Dermis microvascular lymphatic vessel endothelial cell (primary cell): ENCODE data around the gene XRCC6. TPM values are rescaled to one million over a fixed set of nuclear protein-coding genes. Genes with fewer than 3 reads are reported as not detected.
"Not testable (repeated sequence)": the region's sequence is repeated elsewhere in the genome, so short reads cannot be mapped to it uniquely, and the experiment has no call there.

Source experiments
- DNase-seq, 2 donors: peaks; one replicate each; pipeline versions ENCODE4 v3.0.0 to v3.0.0-alpha.2; 2010; ENCODE audit warnings: low read depth in 2 of 2
- total RNA-seq: library from RNA; depleted of rRNA; stranded (reverse); fragments of >200 nt; gene quantifications from 2 replicates; pipeline ENCODE4 v1.2.1, GENCODE V29; 2014

The XRCC6 gene
- total RNA-seq: 286 and 375 TPM in 2 replicates

DNA sequence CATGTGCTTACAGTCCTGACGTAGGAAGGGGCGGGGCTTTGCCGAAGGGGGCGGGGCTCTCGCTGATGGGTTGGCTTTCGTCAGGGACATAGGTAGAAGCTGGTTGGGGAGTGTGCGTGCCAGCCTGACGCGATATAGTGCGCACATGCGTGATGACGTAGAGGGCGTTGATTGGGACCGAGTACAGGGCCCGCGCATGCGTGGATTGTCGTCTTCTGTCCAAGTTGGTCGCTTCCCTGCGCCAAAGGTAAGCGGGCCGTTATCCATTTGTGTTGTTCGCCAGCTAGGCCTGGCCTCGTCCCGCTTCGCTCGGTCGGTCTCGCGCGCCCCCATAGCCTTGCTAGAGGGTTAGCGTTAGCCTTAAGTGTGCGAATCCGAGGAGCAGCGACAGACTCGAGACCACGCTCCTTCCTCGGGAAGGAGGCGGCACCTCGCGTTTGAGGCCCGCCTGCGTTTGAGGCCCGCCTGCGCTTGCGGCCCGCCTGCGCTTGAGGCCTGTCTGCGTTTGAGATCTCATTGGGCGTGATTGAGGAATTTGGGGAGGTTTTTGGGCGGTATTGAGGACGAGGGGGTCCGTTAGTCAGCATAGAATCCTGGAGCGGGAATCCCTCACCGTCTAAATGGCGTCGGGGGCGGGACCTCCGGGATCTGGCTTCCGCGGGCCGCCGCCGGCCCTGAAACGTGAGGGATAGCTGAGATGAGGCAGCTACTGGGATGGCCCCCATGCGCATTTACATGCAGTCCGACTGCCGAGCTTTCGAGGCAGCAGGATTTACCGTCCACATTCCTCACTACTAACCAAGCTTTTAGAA lies at the start of gene XRCC6:
TSS of gene XRCC6 (plus strand) at position 197 of the 812 bp plus-strand sequence. CDS start 710 bp downstream, outside the sequence.
- peak; percentile 99 to 100 for DNase-seq

- DNase-seq: no peak
Measured at GRCh38 chr22:41571786-41572185, 49.3 kb upstream of the XRCC6 start.

DNA sequence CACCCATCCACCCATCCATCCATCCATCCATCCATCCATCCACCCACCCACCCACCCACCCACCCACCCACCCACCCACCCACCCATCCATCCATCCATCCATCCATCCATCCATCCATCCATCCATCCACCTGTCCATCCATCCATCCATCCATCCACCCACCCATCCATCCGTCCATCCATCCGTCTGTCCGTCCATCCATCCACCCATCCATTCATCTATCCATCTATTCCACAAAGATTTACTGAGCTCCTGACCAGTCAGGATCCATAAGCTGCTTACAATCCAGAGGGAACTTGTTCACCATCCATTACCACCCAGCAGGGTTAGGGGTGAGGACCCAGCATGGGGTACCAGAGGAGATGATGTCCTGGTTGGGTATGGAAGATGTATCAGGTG lies 48.8 kb upstream of the XRCC6 start:
- not testable (repeated sequence) for DNase-seq

DNA sequence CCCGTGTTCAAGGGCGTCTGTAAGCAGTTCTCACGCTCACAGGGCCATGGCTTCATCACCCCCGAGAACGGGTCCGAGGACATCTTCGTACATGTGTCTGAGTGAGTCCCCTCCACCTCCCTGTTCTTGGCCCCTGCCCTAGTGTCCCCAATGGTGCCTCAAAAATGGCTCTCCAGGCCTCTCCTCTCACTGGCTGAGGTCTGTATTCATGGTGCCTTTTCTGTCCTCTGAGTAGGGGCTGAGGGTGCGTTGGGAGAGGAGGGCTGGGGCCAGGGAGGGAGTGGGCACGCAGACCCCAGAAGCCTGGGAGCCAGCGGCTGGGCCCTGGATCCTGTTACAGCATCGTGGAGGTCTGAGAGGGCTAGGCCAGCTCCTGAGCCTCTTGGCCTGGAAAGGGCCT lies 47.4 kb upstream of the XRCC6 start:
- no peak for DNase-seq

- DNase-seq: no peak
Measured at GRCh38 chr22:41574847-41575381, 46.2 kb upstream of the XRCC6 start.

GRCh38 chr22:41575533-41575932 lies 45.6 kb upstream of the XRCC6 start:
- DNase-seq: no peak

DNA sequence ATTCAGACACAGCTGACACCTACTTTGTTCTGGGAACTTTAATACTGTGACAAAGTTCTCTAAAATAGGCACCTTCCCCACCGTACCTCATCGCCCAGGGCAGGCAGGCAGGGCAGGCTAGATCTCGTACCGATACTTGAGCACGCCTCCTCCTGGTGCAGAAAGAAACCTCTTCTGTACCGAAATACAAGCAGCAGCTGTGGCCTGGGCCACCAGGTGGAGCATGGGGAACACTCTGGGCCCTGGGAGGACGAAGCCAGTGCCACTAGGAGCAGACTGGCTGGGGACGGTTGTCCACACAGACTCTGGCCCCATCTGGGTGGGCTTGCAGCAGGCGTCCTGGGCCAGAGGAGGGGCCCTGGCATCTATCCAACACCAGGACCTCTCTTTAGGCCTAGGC lies 44.2 kb upstream of the XRCC6 start:
- peak in 1 of 2 donors; percentile 54 for DNase-seq

- no peak for DNase-seq
Measured at GRCh38 chr22:41578114-41578513, 43.0 kb upstream of the XRCC6 start.

DNA sequence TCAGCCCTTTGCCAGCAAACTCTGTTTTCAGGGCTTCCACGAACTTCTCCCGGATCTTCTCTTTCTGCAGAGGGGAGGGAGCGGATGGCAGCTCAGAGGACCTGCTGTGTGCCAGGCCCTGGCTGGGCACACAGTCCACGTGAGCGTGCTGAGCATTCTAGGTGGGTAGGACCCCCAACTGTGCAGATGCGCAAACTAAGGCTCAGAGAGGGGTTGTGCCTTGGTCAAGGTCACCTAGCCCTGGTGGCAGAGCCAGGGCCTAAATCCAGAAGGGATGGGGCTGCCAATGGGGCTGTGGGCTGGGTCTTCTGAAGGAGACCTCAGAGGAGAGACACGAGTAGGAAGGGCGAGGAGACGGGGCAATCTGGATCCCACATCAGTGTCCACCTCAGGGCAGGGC lies 42.3 kb upstream of the XRCC6 start:
- no peak for DNase-seq

GRCh38 chr22:41579297-41579996 lies 41.6 kb upstream of the XRCC6 start:
- no peak for DNase-seq

GRCh38 chr22:41579997-41580355 lies 41.1 kb upstream of the XRCC6 start:
- DNase-seq: no peak

GRCh38 chr22:41582694-41583093 lies 38.4 kb upstream of the XRCC6 start:
- DNase-seq: no peak

GRCh38 chr22:41584881-41585280 lies 36.2 kb upstream of the XRCC6 start:
- no peak for DNase-seq

- no peak for DNase-seq
Measured at GRCh38 chr22:41585898-41586297, 35.2 kb upstream of the XRCC6 start.

- no peak for DNase-seq
Measured at GRCh38 chr22:41587347-41587723, 33.8 kb upstream of the XRCC6 start.

GRCh38 chr22:41589391-41590241 lies 31.5 kb upstream of the XRCC6 start, which contains the start of gene PMM1:
PMM1 (minus strand) TSS chr22:41589840; CDS start chr22:41589805, 35 bp downstream.
- peak; percentile 98 to 100 for DNase-seq

GRCh38 chr22:41593336-41593960 lies 27.6 kb upstream of the XRCC6 start:
- DNase-seq: not testable (repeated sequence)

DNA sequence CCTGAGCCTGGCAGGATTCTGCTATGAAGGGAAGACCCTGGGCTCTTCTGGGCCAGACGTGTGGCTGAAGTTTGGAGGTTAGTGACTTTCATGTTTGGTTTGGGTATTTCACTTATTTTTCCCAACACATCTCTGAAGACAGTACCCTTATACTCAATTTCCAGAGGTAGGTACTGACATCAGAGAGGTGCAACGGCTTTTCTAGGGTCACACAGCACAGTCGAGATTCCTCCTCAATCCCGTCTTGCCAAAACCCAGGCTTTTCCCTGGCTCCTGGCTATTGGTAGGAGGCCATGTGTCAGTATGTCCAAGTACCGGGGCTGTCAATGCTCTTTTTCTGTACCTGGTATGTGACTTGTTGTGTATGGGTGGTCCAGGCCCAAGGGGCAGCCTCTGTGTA lies 25.4 kb upstream of the XRCC6 start:
- no peak for DNase-seq

DNA sequence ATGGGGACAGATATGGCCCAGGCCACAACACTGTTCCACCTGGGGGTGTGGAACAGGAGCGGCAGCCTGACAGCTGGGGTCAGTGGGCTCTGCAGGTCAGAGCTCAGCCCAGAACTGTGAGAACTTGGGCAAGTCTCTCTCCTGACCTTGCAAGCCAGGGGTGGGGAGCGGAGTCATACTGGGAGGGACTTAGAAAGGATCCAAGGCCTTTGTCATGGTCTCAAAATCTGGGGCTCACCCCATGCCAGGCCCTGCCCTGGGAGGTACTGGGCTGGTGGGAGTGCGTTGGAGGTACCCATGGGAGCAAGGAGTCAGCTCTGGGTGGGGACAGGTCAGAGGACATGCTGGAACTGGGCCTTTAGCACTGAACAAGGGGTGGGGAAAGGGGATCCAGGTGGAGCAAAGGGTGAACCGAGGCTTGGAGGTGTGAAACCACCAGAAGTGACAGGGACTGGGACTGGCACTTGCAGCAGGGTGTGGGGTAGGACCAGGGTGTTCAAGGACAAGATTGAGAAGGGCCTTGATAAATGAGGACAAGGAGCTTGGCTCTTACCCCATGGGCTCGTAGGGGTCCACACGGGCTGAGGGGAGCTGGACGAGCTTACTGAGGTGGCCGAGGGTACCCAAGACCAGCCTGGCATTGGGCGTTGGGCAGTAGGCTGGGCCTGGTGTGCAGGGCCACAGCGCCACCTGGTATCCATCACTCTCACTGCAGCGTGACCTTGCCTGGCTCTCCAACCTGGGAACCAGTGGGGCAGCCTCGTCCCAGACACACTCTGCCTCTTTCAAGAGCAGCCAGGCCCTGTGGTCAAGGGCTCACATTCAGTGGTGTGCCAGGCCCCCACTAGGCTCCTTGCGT lies 24.1 kb upstream of the XRCC6 start:
- DNase-seq: peak; percentile 30 to 69

- DNase-seq: no peak
Measured at GRCh38 chr22:41597635-41597953, 23.5 kb upstream of the XRCC6 start.
